GM21390 (cell line): ENCODE results near the gene TNFRSF1B.

Experiments used
- ATAC-seq: cut with Tn5 transposase; IDR thresholded peaks from one replicate; pipeline ENCODE4 v1.9.1; 2021; ENCODE audit not compliant: unreplicated experiment

Gene TNFRSF1B

GRCh38 chr1:12166834-12167492, at the start of gene TNFRSF1B:
Gene TNFRSF1B, plus strand, starts transcription at chr1:12166991. Its CDS starts 101 bp downstream, at chr1:12167092.
- ATAC-seq, result peak; percentile 57

GRCh38 chr1:12121212-12122003, 45.4 kb upstream of the TNFRSF1B start:
- no peak for ATAC-seq

GRCh38 chr1:12123172-12123571, 43.6 kb upstream of the TNFRSF1B start:
- no peak for ATAC-seq

- no peak for ATAC-seq
Observed at GRCh38 chr1:12124693-12125421, 41.9 kb upstream of the TNFRSF1B start.

- no peak for ATAC-seq
Observed at GRCh38 chr1:12125422-12126355, 41.1 kb upstream of the TNFRSF1B start.

GRCh38 chr1:12126781-12127180, 40.0 kb upstream of the TNFRSF1B start:
- no peak for ATAC-seq

- ATAC-seq, result no peak
Observed at GRCh38 chr1:12127206-12127810, 39.5 kb upstream of the TNFRSF1B start.

- no peak for ATAC-seq
Observed at GRCh38 chr1:12128120-12128519, 38.7 kb upstream of the TNFRSF1B start.

GRCh38 chr1:12129624-12130023, 37.2 kb upstream of the TNFRSF1B start:
- ATAC-seq, result no peak

- ATAC-seq, result no peak
Observed at GRCh38 chr1:12130466-12131130, 36.2 kb upstream of the TNFRSF1B start.

GRCh38 chr1:12132078-12132477, 34.7 kb upstream of the TNFRSF1B start:
- ATAC-seq, result no peak

GRCh38 chr1:12134716-12135115, 32.1 kb upstream of the TNFRSF1B start:
- ATAC-seq, result no peak

GRCh38 chr1:12135612-12136011, 31.2 kb upstream of the TNFRSF1B start:
- ATAC-seq, result no peak

GRCh38 chr1:12136916-12137610, 29.7 kb upstream of the TNFRSF1B start:
- no peak for ATAC-seq

- ATAC-seq, result no peak
Observed at GRCh38 chr1:12138196-12139168, 28.3 kb upstream of the TNFRSF1B start.

- no peak for ATAC-seq
Observed at GRCh38 chr1:12140016-12140415, 26.8 kb upstream of the TNFRSF1B start.

- no peak for ATAC-seq
Observed at GRCh38 chr1:12140515-12141162, 26.2 kb upstream of the TNFRSF1B start.
